NCI-H1436 treated with DMSO at 0.1 percent for 48 hours (cell line): ENCODE results near the gene RADX.
"Not testable (repeated sequence)": the region's sequence is repeated elsewhere in the genome, so short reads cannot be mapped to it uniquely, and the experiment has no call there.

Experiments
- DNase-seq: peaks from one replicate; lab custom pipeline; 2025; lab: John Stamatoyannopoulos, UW

RADX gene, protein sequence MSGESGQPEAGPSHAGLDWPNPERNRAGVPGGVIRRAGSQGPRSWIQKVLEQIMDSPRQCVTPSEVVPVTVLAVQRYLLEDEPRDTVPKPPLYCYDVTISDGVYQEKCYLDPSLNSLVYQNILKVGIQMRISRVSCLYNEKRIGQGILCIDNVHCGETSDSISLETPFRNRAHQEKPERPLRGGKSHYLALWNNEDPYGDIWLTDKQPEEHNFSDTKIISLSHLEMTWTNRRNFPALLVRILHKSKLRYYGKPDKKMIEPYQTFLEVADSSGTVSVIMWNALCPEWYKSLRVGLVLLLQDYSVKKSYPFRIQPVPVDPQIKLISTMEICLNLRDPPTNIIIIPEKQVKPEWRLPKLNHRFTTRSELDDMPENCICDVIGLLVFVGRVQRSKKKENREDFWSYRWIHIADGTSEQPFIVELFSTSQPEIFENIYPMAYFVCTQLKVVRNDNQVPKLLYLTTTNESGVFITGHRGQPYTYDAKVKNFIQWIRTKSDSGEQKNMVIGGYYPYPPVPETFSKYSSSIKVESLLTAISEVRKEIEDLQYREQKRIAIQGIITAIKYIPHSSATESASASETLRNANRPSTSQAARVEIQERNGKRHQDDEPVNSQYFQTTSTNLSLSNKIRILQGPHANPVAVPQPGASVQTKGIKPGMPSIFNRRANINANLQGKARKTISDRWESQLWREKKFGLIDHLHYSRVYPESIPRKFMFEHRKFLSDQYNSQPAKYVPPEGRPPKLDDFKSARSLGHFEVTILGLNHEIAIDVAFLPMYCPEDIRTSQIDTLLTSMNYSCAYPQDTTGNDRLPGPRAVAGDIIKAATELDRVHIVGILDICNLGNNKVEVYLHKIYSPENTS

DNA sequence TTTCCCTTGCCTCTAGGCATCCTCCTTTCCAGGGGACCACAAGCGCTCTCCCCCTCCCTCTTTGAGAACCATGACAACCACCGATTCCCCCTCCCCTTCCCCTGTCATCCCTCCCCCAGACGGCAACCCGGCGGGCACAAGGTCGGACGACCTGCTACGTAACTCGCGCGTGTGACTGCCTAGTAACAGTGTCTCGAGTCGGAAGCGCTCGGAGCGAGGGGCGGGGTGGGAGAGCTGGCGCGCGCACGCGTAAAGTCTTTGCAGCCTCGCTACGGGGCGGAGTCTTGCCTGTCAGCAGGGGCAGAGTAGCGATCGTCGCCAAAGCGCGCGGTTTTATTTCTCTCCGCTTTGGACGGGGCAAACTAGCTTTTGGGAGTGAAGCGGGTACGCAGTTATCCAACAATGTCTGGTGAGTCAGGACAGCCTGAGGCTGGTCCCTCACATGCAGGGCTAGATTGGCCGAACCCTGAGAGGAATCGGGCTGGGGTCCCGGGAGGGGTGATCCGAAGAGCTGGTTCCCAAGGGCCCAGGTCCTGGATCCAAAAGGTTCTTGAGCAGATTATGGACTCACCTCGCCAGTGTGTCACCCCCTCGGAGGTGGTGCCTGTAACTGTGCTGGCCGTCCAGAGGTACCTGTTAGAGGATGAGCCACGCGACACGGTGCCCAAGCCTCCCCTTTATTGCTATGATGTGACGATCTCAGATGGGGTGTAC is at the start of gene RADX:
TSS of gene RADX (plus strand) at position 300 of the 714 bp plus-strand sequence. CDS start at position 403, 103 bp downstream.
- peak; percentile 98 for DNase-seq

DNA sequence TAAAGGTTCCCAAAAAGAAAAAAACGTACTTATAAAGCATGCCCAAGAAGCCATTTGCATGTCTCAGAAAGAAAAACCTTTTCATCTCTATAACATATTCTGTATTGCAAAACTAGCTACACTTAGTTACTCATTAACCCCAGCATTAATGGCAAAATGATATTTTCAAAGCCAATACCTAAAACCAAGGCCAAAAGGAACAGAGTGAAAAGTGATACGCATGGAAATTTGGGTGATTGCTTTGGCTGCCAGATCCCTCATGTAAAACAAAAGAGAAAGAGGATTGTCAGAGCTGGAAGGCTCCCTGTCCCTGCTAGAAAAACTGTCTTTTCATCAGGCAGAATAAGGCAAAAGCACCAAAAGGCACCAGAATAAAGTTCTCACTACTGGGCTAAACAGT is 46.8 kb upstream of the RADX start:
- no peak for DNase-seq

DNA sequence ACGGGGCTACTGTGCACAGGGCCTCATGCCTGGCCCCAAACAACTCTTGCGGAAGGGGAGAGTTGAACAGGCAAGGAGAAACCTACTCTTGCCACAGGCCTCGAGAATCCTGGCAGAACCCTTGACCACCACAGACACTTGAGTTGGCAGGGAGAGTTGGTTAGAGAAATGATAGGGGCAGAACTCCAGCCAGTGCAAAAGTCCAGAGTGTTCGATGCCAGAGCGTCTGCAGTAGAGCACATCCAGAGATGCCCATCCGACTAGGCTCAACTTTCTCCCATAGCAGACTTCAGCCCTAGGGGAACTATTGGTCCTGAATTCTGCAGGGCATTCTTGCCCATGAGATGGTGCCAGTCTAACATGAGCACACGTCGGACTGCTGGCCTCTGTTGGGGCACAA is 45.4 kb upstream of the RADX start:
- DNase-seq = no peak

DNA sequence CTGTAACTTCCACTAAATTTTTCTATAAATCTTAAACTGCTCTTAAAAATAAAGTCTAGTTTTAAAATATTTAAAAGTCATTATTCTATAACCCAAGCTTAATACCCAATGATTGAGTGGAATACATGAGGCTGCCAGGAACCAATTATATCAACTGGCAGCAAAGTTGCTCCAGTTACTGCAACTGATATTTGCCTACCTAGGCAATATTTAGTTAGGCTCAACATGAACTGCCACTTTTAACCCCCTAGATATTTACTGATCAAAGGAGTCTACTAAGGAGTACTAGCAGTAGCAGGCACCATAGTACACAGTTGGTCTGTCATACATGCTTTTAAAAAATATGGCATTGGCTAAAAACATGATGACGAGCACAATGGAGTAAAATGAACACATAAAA is 29.9 kb upstream of the RADX start:
- no peak for DNase-seq

DNA sequence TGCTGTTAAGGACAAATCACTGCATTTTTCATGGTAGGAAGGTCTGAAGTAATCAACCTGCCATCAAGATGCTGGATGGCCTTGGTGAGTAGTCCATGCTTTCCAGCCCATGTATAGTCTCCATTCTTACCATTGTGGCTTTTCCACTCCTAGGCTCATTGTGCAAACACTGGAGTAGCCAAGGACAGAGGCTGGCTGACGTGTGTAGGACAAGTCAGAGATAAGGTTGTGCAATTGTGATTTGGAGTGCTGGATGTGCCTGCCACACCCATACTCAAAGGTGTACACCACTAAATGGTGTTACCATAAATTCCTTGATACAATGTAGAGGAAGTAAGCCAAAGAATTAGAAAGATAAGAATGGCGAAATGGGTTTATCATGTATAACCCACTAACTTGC is 26.3 kb upstream of the RADX start:
- DNase-seq = no peak

DNA sequence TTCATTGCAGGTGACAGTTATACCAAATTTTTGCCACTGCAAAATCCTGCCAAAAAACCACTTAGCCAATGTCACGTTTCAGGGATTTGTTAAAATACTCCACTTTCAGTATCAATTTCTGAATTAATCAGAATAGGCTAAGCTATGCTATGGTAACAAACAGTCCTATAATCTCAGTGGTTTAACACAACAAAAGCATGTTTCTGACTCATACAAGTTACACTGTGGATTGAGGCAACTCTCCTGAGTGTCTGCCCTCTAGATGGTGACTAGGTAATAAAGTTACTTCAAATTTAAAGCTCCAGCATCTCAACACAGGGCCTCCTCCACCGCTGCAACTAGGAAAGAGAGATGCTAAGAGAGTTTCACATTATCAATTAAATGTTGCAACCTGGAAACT is 23.0 kb upstream of the RADX start:
- no peak for DNase-seq

DNA sequence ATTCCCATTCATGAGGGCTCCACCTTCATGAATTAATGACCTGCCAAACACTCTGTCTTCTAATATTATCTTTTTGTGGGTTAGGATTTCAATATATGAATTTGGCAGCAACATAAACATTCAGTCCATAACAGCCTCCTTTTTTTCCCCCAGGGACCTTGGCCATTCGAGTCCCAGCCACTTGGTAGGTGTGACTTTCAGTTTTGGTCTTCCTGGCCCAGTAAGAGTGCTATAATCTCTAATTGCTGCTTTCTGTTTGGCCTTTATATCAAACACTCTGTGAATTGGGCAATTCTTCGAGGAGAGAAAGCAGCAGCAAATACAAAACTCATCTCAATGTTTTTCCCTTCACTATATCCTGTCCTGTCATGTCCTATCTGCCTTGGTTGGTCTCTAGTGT is 12.4 kb upstream of the RADX start:
- DNase-seq = no peak

DNA sequence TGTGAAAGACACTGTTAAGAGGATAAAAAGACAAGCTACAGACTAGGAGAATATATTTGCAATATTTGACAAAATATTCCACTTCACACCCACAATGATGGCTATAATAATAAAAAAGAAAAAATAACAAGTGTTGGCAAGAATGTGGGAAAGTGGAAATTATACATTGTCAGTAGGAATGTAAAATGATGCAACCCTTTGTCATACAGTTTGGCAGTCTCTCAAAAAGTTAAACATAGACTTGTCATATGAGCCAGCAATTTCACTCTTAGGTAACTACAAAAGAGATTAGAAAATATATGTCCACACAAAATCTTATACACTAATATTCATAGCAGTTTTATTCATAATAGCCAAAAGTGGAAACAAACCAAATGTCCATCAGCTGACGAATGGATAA is 5.2 kb upstream of the RADX start:
- DNase-seq = no peak

DNA sequence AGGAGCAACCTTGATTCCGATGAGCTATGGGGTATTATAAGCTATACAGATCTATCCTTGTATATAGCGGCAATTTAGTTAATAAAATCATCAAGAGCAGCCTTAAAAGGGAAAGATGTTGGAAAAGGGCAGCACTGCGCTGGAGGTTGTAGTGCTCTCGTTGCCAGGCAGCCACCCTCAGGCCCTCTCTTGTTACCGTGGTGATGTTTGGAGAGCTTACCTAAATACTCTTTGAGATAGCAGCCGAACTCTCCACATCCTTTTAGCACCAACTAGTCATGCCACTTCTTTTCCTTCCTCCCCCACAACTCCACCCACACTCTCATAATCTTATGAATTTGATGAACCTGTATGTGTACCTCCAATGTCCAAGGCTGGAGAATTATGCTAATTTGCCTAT is 3.8 kb upstream of the RADX start:
- DNase-seq = peak; percentile 97

DNA sequence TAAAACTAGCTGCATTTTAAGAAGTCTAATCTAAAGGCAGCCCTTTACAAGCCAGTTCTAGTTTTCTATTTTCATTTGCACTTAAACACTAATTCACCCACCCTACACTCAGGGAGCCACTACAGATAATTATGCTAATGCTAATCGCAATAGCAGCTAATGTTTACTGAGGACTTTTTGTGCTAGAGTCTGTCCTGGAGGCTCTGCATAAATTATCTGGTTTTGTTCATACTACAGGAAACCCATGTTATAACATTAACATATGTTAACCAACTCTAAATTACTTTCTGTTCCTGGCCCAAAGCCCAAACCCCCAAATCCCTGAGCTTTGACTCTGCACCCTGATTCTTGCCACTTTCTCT is 480 bp upstream of the RADX start:
- DNase-seq = peak; percentile 97

DNA sequence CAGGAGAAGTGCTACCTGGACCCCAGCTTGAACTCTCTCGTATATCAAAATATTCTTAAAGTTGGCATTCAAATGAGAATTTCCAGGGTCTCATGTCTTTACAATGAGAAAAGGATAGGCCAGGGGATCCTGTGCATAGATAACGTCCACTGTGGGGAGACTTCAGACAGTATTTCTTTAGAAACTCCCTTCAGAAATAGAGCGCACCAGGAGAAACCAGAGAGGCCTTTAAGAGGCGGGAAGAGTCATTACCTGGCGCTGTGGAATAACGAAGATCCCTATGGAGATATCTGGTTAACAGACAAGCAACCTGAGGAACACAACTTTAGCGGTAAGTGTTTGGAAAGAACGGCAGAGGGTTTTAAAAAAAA is 600 bp downstream of the RADX start:
- DNase-seq = no peak

DNA sequence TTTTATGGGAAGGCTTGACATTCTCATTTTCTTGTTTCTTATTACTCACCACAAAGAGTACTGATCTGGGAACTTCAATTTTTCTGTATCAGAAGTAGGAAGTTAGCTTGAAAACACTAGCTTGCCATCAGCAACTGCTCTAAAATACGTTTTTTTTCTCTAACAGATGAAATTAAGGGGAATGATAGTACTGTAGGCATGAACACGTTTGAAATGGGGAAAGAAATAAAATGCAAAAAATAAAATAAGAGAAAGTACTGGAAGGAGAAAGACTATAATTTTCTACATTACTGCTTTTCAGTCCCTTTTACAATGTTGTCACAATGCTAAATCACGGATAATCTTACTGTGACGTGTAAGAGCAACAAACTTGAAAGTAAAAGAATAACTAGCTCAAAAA is 1.5 kb downstream of the RADX start:
- no peak for DNase-seq

DNA sequence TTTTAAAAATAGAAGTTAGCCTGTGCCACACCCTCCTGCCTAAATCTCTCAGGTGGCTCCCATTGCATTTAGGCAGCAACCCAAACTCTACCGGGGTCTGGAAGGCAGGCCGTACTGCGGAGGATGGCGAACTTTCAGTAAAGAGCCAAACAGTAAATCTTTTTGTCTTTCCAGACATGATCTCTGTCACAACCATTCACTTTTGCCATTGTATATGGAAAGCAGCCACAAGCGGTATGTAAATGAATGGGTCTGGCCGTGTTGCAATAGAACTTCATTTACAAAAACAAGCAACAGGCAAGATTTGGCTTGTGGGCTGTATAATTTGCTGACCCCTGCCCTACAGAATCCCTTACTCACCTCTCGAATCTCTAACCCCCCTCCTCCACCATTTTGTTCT is 3.3 kb downstream of the RADX start:
- no peak for DNase-seq

DNA sequence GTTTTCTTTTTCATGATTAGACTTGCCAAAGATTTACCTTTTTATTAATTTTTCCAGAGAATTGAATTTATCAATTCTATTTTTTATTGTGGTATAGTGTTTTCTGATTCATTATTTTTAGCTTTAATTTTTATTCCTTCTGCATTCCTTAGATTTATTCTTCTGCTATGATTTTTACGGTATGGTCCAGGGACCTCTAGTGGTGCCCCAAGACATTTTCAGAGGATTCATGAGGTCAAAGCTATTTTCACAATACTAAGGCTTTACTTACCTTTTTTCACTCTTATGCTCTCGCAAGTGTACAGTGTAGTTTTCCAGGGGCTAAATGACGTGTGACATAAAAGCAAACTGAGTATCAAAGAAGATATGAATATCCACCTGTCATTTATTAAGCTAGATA is 8.0 kb downstream of the RADX start:
- no peak for DNase-seq

DNA sequence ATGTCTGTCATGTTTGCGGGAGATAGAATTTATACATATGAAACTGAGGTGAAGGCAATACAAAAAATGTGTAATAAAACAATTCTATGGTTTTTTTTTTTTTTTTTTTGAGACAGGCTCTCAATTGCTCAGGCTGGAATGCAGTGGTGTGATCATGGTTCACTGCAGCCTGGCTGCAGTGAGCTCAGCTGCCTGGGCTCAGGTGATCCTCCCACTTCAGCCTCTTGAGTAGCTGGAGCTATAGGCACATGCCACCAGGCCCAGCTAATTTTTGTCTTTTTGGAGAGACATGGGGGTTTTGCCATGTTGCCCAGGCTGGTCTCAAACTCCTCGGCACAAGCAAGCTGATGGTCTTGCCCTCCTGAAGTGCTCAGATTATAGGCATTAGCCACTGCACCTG is 10.1 kb downstream of the RADX start:
- no peak for DNase-seq

DNA sequence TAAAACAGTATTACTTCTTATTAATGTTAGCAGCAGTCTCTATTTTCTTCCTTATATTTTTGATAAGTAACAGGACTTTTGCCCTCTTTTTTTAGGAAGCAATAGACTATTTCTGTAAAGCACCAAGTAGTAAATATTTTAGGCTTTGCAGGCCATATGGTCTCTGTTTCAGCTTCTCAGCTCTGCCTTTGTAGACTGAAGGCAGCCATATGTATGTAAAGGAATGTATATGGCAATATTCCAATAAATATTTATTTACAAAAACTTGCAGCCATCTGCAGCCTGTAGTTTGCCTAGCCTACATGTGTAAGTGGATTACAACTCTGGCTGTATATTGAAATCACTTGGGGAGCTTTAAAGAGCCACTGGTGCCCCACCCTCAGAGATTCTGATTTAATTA is 15.0 kb downstream of the RADX start:
- DNase-seq = no peak

DNA sequence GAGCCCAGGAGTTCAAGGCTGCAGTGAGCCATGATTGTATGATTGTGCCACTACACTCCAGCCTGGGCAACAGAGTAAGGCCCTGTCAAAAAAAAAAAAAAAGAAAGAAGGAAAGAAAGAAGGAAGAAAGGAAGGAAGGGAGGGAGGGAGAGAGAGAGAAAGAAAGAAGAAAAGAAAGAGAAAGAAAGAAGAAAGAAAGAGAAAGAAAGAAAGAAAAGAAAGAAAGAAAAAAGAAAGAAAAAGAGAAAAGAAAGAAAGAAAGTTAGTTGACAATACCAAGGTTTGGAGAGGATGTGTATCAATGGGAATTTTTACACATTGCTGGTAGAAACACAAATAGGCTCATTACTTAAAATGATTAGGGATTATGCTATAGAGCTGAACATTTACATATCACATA is 19.8 kb downstream of the RADX start:
- DNase-seq = no peak

DNA sequence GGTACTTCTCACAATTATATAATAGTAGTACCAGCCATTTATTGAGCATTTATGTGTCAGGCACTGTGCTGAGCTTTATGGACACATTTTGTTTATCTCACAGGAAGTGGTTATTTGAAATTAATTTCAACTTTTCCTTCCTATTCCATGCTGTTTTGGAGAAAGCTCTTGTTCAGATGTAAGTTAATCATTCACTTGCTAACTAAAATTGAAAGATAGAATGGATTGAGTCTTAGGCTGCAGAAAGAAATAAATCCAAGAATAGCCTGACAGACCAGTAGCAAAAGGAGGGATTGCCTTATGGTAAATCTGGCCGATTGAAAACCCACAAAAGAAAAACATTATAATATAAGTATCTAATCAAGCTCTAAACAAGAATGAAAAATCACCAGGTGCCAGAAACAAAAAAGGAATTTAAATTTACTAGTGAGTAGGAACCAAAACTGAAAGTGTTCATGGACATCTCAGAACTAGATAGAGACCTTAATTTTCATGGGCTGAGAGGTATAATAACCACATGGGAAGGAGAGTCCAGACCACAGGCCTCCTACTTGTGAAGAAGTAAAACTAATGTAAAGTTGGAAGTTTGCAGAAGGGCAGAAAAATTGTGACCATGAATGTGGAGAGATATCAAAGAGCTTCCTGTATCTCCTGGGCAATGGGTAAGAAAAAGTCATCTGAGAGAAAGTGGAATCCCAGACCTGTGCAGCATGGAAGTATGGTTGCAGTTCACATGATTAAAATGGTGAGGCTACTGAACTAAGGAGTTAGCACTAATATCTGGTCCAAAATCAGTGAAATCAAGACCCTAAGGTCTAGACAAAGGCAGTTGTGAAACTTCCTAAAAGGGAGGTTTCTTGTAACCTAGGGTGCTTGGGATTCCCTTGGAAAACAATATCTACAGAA is 38.0 kb downstream of the RADX start:
- no peak for DNase-seq

DNA sequence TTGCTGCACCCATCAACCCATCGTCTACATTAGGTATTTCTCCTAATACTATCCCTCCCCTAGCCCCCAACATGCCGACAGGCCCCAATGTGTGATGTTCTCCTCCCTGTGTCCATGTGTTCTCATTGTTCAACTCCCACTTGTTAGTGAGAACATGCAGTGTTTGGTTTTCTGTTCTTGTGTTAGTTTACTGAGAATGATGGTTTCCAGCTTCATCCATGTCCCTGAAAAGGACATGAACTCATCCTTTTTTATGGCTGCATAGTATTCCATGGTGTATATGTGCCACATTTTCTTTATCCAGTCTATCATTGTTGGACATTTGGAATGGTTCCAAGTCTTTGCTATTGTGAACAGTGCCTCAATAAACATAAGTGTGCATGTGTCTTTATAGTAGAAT is 41.8 kb downstream of the RADX start:
- DNase-seq = not testable (repeated sequence)

DNA sequence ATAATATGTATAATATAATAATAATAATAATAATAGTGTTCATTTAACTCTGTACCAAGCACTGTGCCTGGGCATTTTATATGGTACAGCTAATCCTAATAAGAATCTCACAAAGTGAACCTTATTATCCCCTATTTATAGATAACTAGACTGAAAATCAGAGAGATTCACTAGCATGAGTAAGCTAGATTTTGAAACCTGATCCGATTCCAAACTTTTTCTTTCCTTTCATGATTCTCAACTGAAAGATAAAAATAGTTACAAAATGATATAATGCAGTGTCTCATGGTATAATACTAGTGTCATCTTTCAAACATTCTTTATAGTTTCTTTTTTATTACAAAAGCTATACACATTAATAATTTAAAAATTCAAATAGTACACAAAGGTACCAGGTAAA is 58.9 kb downstream of the RADX start:
- no peak for DNase-seq

DNA sequence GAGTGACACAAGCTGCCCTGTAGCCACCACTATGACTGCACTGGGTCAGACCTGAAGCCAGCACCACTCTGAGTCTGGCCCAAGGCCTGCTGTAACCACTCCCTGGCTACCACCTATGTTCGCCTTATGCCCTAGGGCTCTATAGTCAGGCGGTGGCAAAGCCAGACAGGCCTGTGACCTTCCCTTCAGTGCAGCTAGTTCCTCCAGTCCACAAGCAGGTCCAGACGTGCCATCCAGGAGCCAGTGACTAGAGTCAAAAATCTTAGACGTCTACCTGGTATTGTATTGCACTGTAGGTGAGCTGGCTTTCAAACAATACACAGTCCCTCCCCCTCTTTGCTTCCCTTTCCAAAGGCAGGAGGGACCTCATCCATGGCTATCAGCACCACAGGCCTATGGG is 60.7 kb downstream of the RADX start:
- no peak for DNase-seq

DNA sequence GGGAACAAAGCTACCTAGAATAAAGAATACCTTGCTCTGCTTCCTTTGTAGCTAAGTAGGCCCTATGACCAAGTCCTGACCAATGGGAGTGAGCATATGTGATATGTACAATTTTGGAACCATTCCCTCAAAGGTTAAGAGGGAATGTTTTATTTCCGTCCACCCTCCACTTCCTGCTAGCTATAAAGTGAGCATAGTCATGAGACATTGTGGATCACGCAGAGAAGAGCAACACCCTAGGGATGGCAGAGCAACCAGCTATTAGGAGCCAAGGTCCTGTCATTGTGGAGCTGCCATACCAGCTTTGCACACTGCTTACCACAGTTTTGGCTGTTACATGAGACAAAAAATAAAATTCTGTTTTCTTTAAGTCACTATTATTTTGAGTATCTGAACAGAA is 68.9 kb downstream of the RADX start:
- DNase-seq = no peak
